HG03354 (cell line): ENCODE data around the gene RPS23.
A peak's percentile ranks its signal among the peaks of the same experiment; 100 is the strongest.
"Not testable (repeated sequence)": the region's sequence is repeated elsewhere in the genome, so short reads cannot be mapped to it uniquely, and the experiment has no call there.

Experiments used
- ATAC-seq: cut with Tn5 transposase; IDR thresholded peaks from one replicate; pipeline ENCODE4 v1.9.1; 2021; ENCODE audit warnings: mild to moderate bottlenecking; ENCODE audit not compliant: unreplicated experiment, poor library complexity, severe bottlenecking

Gene RPS23

GRCh38 chr5:82291420-82291819 lies 13.3 kb upstream of the RPS23 start:
- ATAC-seq, result no peak

- no peak for ATAC-seq
Observed at GRCh38 chr5:82290908-82291307, 12.8 kb upstream of the RPS23 start.

DNA sequence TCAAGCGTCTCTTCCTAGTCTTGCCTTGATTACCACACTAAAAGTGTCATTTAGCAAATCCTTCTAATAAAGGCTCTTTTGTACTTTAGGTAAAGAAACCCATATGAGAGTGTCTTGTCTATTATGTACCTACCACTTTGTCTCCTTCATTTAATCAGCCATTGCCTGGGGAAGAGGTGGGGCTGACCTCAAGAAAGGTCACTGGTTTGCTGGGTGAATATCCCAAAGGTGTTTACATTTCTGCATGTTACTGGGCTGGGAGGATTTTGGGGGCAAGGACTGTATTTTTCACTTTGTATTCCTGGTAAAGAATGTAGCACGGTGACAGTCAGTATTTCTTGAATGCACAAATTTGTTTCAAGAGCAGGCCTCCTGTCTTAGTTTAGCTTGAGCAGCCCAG lies 11.9 kb upstream of the RPS23 start:
- no peak for ATAC-seq

DNA sequence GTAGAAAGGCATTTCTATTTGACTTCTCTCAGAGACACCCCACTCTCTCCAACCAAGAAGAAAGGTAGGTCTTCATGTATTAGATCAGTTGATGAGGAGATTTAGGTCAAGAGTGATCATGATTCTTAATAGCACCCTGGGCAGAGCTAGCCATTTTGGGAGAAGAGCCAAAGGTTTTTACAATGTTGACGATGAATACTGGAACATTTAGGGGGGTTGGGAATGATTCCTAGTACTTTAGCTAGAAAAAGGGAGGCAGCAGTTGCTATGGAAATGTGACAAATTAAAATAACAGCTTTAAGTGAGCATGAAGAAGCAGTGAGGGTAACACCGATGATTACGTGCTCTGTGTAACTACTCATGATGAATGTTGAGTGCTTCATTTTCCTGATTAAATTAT lies 9.5 kb upstream of the RPS23 start:
- ATAC-seq, result no peak

DNA sequence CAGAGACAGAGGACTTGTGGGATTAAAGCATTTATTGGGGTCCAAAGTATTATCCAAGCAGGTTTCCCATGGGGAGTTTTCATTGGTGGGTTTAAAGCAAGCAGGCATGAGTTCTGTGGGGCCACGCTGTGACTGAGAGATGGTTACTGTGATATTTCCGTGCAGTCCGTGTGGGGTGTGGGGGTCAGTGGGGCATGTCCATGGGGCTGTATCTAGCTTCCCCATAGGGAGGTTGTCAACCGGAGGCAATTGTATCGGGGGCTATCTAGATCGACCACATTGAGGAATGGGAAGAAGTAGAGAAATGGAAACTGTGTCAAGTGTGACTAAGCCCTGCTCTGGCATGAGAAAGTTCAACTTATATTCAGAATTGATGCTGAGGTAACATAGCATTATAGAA lies 7.1 kb upstream of the RPS23 start:
- no peak for ATAC-seq

- no peak for ATAC-seq
Observed at GRCh38 chr5:82283893-82284292, 5.7 kb upstream of the RPS23 start.

DNA sequence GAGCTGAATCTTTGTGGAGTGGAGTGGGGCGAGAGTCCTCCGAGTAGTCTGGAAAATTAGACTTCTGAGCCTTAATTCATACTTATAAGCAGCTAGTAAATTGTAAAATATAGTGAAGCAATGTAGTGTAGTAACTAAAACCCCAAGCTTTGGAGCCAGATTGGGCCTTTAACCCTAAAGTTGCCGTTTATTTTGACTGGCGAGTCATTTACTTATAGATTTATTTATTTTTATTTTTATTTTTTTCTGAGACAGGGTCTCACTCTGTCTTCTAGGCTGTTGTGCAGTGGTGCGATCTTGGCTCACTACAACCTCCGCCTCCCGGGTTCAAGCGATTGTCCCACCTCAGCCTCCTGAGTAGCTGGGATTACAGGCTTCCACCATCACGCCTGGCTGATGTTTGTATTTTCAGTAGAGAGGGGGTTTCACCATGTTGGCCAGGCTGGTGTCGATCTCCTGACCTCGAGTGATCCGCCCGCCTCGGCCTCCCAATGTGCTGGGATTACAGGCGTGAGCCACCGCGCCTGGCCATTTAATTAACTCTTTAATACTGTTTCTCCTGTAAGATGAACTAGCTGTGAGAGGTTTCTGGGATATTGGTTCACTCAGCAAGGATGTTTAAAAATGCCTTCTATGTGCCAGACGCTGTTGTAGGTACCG lies 687 bp upstream of the RPS23 start:
- no peak for ATAC-seq

DNA sequence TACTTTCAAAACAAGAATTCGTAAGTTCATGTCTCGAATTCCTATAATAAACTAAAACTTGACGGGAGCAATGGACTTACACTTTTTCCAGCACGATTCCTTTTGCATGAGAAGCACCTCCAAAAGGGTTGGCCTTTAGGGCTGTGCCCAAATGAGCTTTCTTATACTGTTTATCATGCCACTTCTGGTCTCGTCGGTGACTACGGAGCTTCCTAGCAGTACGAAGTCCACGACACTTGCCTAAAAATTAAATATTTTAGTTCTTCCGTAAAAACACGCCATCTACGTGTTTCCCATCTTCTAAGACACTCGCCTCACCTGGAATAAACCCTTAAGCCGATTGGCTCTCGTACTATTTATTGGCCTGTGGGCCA lies 554 bp downstream of the RPS23 start:
- ATAC-seq, result peak; percentile 5

- ATAC-seq, result no peak
Observed at GRCh38 chr5:82276800-82277612, 1.1 kb downstream of the RPS23 start.

DNA sequence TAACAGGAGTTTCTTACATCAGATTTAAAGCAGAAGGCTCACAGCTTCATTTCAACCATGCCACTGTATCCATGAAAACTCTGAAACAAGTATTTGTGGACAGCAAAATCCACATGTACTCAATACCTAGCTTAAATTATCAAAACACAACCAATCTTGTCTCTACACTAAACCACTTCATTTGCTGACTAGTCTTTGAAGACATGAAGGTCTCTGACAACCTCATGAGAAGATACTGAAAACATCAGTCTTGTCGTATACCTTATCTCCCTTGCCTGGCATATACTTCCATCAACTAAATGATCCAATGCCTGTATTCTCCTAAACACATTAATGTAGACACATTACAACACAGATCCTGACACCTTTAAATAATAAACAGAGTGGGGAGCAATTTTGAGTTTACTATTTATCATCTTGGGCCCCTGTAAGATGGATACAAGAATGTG lies 2.9 kb downstream of the RPS23 start:
- no peak for ATAC-seq

- no peak for ATAC-seq
Observed at GRCh38 chr5:82274343-82275211, 3.6 kb downstream of the RPS23 start.

- not testable (repeated sequence) for ATAC-seq
Observed at GRCh38 chr5:82273426-82273825, 4.7 kb downstream of the RPS23 start.

- not testable (repeated sequence) for ATAC-seq
Observed at GRCh38 chr5:82272571-82273356, 5.4 kb downstream of the RPS23 start.

GRCh38 chr5:82269363-82269762 lies 8.8 kb downstream of the RPS23 start:
- ATAC-seq, result not testable (repeated sequence)

DNA sequence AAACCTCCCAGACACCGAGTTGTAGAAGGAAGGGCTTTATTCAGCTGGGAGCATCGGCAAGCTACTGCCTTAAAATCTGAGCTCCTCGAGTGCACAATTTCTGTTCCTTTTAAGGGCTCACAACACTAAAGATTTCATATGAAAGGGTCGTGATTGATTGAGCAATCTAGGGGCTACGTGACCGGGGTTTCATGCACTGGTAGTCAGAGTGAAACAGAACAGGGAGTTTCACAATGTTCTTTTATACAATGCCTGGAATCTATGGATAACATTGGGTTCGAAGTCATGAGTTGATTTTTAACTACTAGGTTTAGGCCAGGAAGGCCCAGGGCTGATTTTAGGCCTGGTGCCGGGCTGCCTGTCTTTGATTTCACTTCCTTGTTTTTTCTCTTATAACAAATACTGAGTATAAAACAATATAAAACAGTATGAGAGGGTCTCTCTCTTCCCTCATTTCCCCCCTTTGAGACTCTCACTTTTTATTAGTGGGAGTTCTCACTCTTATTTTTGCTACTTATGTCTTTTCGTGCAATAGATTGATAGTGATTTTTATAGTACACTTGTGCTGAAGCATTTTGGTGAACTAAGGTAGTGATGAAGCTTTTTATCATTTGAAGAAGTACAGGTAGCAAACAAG lies 10.7 kb downstream of the RPS23 start:
- ATAC-seq, result not testable (repeated sequence)

GRCh38 chr5:82265047-82265446 lies 13.1 kb downstream of the RPS23 start:
- no peak for ATAC-seq

DNA sequence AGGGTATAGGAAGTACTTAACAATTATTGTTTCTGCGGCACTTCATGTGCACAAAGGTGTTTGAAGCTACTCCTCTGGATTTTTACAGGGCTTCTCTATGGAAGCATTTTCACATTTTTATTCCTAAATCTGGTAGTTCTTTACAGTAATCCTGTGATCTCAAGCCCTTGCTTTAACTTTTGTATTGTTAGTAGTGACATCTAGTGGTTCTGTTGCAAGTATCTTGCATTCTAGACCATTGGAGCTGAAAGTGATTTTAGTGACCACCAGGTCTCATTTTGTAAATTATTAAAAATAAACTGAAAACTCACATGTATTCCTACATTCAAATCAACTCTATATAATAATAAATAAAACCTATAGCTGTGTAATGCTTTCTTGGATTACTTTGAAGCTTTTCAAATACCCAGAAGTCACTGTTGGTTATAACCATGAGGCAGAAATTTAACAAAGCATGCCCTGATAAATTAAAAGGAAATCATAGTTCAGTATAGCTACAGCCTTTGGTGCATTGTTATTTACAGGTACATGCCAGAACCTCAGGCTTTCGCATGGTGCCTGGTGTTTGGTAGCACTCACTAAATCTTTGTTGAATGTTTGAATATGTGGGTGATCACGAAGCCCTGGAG lies 18.9 kb downstream of the RPS23 start:
- ATAC-seq, result peak; percentile 47

GRCh38 chr5:82257729-82258128 lies 20.4 kb downstream of the RPS23 start:
- no peak for ATAC-seq

- no peak for ATAC-seq
Observed at GRCh38 chr5:82257247-82257646, 20.9 kb downstream of the RPS23 start.
